NB4 (cell line): ENCODE measurements around the gene KIF3B.
"Not testable (repeated sequence)": the region's sequence is repeated elsewhere in the genome, so short reads cannot be mapped to it uniquely, and the experiment has no call there.

Experiments
- DNase-seq: peaks from one replicate; pipeline ENCODE4 v3.0.0; 2010; ENCODE audit warnings: low read depth
- H3K4me3 ChIP-seq: one replicate; pipeline ENCODE4 v1.5.1; 2011; ENCODE audit warnings: mild to moderate bottlenecking, low read depth, low read length, moderate library complexity
- MYC ChIP-seq: IDR thresholded peaks from 2 replicates; pipeline ENCODE4 v1.6.1; 2011; ENCODE audit warnings: low read depth, low read length
- POLR2A ChIP-seq: IDR thresholded peaks from 2 replicates; pipeline ENCODE4 v1.6.1; 2011; ENCODE audit warnings: mild to moderate bottlenecking; ENCODE audit not compliant: insufficient read length; ENCODE audit errors: extremely low read depth
- TF ChIP-seq, protein P1 (sequence below): IDR thresholded peaks from one replicate; pipeline ENCODE4 v1.5.1; 2012; ENCODE audit warnings: low read depth, low read length
- TF ChIP-seq, protein P2 (sequence below): IDR thresholded peaks from 2 replicates; pipeline ENCODE4 v1.6.1; 2011; ENCODE audit warnings: low read depth, low read length

Gene KIF3B

DNA sequence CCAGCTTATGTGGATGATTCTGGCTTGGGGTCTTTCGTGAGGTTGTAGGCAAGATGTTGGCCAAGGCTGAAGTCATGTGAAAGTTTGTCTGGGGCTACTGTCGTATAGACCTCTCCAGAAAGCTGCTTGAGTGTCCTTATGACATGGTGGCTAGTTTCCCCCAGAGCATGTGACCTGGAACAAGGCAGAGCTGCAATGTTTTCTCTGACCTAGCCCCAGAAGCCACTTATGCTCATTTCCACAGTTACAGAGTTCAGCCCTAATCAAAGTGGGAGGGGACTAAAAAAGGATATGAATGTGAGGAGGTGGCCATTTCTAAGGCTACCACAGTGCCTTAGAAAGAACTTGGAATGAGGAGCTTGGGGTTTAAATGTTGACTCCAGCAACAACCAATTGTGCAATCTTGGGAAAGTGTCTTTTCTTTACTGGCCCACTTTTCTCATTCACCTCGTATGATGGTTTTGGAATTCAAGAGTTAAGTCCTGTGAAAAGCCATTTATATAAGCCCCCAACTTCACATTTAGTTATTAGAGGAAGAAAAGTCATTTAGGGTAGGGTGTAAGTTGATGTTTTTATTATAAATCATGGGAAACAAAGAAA, 74.8 kb downstream of the KIF3B start:
- no peak for DNase-seq
- no peak overlapping the region for H3K4me3 ChIP-seq
- TF ChIP-seq, protein P1, sequence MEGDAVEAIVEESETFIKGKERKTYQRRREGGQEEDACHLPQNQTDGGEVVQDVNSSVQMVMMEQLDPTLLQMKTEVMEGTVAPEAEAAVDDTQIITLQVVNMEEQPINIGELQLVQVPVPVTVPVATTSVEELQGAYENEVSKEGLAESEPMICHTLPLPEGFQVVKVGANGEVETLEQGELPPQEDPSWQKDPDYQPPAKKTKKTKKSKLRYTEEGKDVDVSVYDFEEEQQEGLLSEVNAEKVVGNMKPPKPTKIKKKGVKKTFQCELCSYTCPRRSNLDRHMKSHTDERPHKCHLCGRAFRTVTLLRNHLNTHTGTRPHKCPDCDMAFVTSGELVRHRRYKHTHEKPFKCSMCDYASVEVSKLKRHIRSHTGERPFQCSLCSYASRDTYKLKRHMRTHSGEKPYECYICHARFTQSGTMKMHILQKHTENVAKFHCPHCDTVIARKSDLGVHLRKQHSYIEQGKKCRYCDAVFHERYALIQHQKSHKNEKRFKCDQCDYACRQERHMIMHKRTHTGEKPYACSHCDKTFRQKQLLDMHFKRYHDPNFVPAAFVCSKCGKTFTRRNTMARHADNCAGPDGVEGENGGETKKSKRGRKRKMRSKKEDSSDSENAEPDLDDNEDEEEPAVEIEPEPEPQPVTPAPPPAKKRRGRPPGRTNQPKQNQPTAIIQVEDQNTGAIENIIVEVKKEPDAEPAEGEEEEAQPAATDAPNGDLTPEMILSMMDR = no peak
- TF ChIP-seq POLR2A (no peak), MYC (no peak)
- TF ChIP-seq, protein P2, sequence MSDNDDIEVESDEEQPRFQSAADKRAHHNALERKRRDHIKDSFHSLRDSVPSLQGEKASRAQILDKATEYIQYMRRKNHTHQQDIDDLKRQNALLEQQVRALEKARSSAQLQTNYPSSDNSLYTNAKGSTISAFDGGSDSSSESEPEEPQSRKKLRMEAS = no peak

DNA sequence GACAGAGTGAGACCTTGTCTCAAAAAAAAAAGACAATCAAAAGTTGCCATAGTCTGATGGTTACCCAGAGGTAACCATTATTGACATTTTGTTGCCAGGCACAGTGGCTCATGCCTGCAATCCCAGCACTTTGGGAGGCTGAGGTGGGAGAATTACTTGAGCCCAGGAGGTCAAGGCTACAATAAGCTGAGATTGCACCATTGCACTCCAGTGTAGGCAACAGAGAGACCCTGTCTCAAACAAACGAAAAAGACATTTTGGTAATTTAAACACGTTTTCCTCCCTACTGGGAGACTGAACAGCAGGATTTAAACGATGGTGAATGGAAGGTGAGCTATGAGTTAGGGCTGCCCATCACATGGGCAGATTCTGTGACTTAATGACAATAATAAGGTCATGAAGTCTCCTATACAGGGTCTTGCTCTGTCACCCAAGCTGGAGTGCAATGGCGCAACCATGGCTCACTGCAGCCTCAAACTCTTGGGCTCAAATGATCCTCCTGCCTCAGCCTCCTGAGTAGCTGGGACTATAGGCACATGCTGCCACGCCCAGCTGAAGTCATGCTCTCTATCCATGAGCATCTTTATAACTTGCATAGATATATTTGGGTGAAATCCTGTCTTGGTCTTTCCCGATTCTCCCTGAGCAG, 76.5 kb downstream of the KIF3B start:
- no peak overlapping the region for H3K4me3 ChIP-seq
- no peak for DNase-seq
- TF ChIP-seq, protein P2 = no peak
- no peak for TF ChIP-seq POLR2A
- TF ChIP-seq MYC = no peak
- TF ChIP-seq, protein P1 = no peak

DNA sequence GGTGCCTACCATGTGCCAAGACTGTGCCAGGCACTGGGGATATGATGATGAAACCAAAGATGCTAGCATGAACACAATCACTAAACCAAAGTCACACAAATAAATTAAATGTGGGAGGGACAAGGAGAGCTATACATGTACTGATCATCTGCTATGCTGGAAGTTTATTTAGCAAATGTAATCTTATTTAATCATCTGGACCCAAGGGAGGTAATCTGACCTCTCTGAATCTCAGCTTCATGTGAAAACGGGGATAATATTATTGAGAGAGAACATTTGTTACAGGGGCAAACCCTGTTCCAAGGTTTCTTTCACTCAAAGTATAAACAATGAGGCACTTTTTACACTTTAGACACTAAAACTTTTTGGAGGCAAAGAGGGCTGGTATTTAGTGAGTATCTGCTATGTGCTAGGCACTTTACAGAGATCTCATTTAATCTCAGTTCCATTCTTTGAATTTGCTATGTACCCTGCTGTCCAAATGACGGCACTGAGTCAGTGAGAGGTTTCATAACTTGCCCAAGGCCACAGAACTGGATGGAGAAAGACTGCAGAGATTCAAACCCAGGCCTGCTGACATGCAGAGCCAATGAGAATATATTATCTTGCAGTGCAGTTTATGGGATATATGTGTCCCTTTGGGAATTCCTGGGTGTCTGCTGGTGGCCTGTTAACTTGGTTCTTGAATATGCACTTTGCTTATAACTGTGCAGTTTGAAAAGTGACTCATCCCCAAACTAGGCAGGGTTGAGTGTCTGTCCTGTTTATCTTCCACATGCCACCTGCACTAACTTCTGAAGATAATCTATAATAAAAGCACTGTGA, 77.4 kb downstream of the KIF3B start:
- no peak overlapping the region for H3K4me3 ChIP-seq
- DNase-seq = peak; percentile 52
- TF ChIP-seq POLR2A (no peak), MYC (no peak)
- TF ChIP-seq, protein P1 = no peak
- TF ChIP-seq, protein P2 = no peak

DNA sequence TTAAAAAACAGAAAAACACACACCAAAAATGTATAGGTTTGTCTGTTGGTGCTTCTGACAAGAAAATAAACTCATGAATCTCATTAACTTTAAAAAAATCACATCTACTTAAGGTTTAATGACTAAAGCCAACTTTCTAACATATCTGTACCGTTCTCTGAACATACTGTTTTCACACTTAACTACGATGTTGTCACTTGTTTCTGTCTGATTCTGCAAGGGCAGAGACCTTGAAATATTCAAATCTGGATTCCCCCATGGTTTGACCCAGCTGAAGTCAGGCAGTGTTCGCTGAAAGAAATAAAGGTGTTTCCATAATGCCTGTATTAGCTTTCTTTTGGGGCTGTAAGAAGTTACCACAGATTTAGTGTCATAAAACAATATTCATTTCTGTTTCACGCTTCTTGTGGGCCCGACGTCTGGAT, 78.0 kb downstream of the KIF3B start:
- no peak for DNase-seq
- H3K4me3 ChIP-seq = no peak overlapping the region
- TF ChIP-seq POLR2A (no peak), MYC (no peak)
- TF ChIP-seq, protein P2 = no peak
- TF ChIP-seq, protein P1 = no peak

DNA sequence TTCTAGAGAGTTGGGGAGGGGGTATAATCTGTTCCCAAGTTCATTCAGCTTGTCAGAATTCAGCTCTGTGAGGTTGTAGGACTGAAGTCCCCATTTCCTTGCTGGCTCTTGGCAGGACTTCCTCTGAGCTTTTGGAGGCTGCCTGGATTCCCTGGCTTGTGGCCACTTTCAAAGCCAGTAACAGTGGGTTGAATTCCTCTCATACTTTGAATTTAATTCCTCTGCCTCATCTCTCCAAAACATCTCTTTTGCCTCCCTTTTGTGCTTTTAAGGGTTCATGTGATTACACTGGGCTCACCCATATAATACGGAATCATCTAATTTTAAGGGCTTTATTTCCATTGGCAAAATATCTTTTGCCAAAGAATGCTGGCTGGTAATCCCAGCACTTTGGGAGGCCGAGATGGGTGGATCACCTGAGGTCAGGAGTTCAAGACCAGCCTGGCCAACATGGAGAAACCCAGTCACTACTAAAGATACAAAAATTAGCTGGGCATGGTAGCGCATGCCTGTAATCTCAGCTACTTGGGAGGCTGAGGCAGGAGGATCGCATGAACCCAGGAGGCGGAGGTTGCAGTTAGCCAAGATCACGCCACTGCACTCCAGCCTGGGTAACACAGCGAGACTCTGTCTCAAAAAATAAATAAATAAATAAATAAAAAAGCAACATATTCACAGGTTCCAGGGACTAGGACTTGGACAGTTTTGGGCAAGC, 78.6 kb downstream of the KIF3B start:
- H3K4me3 ChIP-seq = peak overlapping the region; percentile 91
- DNase-seq = not testable (repeated sequence)
